Adrenal gland (tissue), 12 donors: ENCODE data around the gene PTPA. TPM values are rescaled to one million over a fixed set of nuclear protein-coding genes. Genes with fewer than 3 reads are reported as not detected.

Source experiments
- DNase-seq, 7 donors: peaks; one replicate each; pipeline ENCODE4 v3.0.0-alpha.2; 2019 to 2020
- H3K27ac ChIP-seq, 5 donors: fragments of 200-600 bp; sonication (generic) in 4 of 5; 1 replicate in 3 of 5; 2 replicates in 2 of 5; pipeline versions ENCODE4 v1.5.1 to v1.8.0; 2016 to 2020; ENCODE audit warnings: mild to moderate bottlenecking in 1 of 5
- H3K27me3 ChIP-seq: fragments of 200-600 bp; 2 replicates; pipeline ENCODE4 v1.8.0; 2021
- H3K36me3 ChIP-seq, 2 donors: fragments of 200-600 bp; replicated peaks in 1 of 2; 1 replicate in 1 of 2; 2 replicates in 1 of 2; pipeline versions ENCODE4 v1.5.1 to v1.8.0; 2018 to 2022
- H3K4me1 ChIP-seq, 2 donors: fragments of 200-600 bp; replicated peaks in 1 of 2; 1 replicate in 1 of 2; 2 replicates in 1 of 2; pipeline versions ENCODE4 v1.5.1 to v1.8.0; 2018 to 2021
- H3K4me3 ChIP-seq, 4 donors: fragments of 200-600 bp; sonication (generic) in 3 of 4; one replicate each; pipeline ENCODE4 v1.5.1; 2016 to 2018
- H3K9me3 ChIP-seq, 3 donors: fragments of 200-600 bp; sonication (generic) in 1 of 3; replicated peaks in 1 of 3; 1 replicate in 2 of 3; 2 replicates in 1 of 3; pipeline versions ENCODE4 v1.5.1 to v1.8.0; 2016 to 2021
- POLR2A ChIP-seq, 2 donors: fragments of 450-650 bp; IDR thresholded peaks; one replicate each; pipeline ENCODE4 v1.6.1; 2017; ENCODE audit warnings: antibody characterized with exemption in 2 of 2, mild to moderate bottlenecking in 2 of 2, moderate library complexity in 1 of 2
- WGBS, 4 donors: extraction: QIAGEN DNeasy Blood & Tissue Kit in 2 of 4; methylation state at CpG; one replicate each; pipeline versions ENCODE4 v1.1.5 to v1.1.7; 2013 to 2017; 5-methylcytosine and 5-hydroxymethylcytosine counted together
- intact Hi-C, 2 donors: fragments of 100-400 bp; cut with DNase I; formaldehyde crosslinking; loops; one replicate each; pipeline versions ENCODE4 v1.14.1 to v1.15.0; 2022 to 2023
- polyA plus RNA-seq, 3 donors: library from polyadenylated mRNA; stranded (reverse); fragments of 200-250 nt in 2 of 3; fragments of 350-450 nt in 1 of 3; fragmentation: Illumina TruSeq in 1 of 3; extraction: RNeasy Lipid Tissue Mini Kit (QIAGEN cat#74804) in 1 of 3; gene quantifications; one replicate each; pipeline ENCODE4 v1.2.3, GENCODE V29; 2013 to 2014
- total RNA-seq, 9 donors: library from RNA; depleted of rRNA in 4 of 9; stranded (reverse); fragments of >200 nt in 4 of 9; fragments of 120-200 nt in 1 of 9; fragmentation: NEBNext Ultra II Directional in 1 of 9; extraction: Animal tissue kit (Norgen Biotek cat#: 25700) in 1 of 9; gene quantifications; one replicate each; pipeline versions ENCODE4 v1.1.0 to v1.2.4, GENCODE V29; 2013 to 2023
- TF ChIP-seq, protein P1 (sequence below), 6 experiments: fragments of 450-650 bp in 4 of 6; fragments of 200-600 bp in 2 of 6; sonication (generic) in 1 of 6; IDR thresholded peaks; 1 replicate in 5 of 6; 2 replicates in 1 of 6; pipeline versions ENCODE4 v1.5.1 to v1.8.0; 2016 to 2021; ENCODE audit warnings: antibody characterized with exemption in 6 of 6, mild to moderate bottlenecking in 2 of 6, moderate library complexity in 1 of 6
- donor health status: healthy with polysubstance abuse.
- donor health status: Bipolar disorder and iron deficiency.
- donor health status: DM: yes; HTN: yes; CAD: no.
- donor health status: DM: no; HTN: no; CAD: no.
- donor health status: DM: no; HTN: no; CAD: no.
- donor health status: DM: yes; HTN: yes; CAD: no.

Gene PTPA
- total and polyA plus RNA-seq, 12 donors: 71.3 to 248 (median 130) TPM

- H3K4me1 ChIP-seq: no peaks in the 10 kb centered on the region
- H3K27me3 ChIP-seq: no peaks in the 10 kb centered on the region
- no peaks in the 10 kb centered on the region for H3K9me3 ChIP-seq
- H3K27ac ChIP-seq: no peak overlapping the region
- no peak overlapping the region for H3K4me3 ChIP-seq
- WGBS, 4 donors: 59 to 74% (median 72%) methylated on average over 8 to 14 of the region's 14 CpGs
- TF ChIP-seq POLR2A (IDR thresholded peaks at IDR 0.05): no peak
- TF ChIP-seq, protein P1, sequence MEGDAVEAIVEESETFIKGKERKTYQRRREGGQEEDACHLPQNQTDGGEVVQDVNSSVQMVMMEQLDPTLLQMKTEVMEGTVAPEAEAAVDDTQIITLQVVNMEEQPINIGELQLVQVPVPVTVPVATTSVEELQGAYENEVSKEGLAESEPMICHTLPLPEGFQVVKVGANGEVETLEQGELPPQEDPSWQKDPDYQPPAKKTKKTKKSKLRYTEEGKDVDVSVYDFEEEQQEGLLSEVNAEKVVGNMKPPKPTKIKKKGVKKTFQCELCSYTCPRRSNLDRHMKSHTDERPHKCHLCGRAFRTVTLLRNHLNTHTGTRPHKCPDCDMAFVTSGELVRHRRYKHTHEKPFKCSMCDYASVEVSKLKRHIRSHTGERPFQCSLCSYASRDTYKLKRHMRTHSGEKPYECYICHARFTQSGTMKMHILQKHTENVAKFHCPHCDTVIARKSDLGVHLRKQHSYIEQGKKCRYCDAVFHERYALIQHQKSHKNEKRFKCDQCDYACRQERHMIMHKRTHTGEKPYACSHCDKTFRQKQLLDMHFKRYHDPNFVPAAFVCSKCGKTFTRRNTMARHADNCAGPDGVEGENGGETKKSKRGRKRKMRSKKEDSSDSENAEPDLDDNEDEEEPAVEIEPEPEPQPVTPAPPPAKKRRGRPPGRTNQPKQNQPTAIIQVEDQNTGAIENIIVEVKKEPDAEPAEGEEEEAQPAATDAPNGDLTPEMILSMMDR (IDR thresholded peaks at IDR 0.05): peak in 5 of 6 experiments; percentile 13 to 46 (median 39)
- DNase-seq: peak in 4 of 7 donors; percentile 45 to 62 (median 58)
- H3K36me3 ChIP-seq: peaks cover 0 to 10% of the 10 kb centered on the region in 2 donors
- intact Hi-C loops: no loop called here
These were observed 8.2 kb upstream of the PTPA start for GRCh38 chr9:129102791-129103594.

DNA sequence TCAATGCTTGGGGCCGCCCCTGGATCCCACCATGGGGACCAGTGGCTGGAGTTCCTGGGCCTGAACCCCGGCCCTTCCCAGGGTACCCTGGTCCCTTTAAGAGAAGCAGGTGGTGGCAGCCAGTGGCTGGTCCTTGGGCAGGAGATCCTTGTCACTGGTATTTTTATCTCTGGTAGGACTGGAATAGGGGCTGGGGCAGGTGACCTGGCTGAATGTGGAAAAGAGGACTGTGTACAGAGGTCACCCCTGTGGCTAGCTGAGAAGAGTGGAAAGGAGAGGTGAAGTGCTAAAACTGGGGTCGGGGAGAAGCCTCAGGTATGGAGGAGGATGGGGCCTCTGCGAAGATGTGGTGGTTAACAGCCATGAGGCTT, 7.6 kb upstream of the PTPA start:
- no peaks in the 10 kb centered on the region for H3K9me3 ChIP-seq
- 82 to 96% (median 94%) methylated on average over 2 to 4 of the region's 4 CpGs for WGBS, 4 donors
- H3K4me1 ChIP-seq: no peaks in the 10 kb centered on the region
- TF ChIP-seq POLR2A (IDR thresholded peaks at IDR 0.05): no peak
- TF ChIP-seq, protein P1 (IDR thresholded peaks at IDR 0.05): no peak
- H3K36me3 ChIP-seq: peaks cover 0 to 11% of the 10 kb centered on the region in 2 donors
- no peak overlapping the region for H3K4me3 ChIP-seq
- no peaks in the 10 kb centered on the region for H3K27me3 ChIP-seq
- DNase-seq: no peak
- no peak overlapping the region for H3K27ac ChIP-seq
- intact Hi-C loops: no loop called here

DNA sequence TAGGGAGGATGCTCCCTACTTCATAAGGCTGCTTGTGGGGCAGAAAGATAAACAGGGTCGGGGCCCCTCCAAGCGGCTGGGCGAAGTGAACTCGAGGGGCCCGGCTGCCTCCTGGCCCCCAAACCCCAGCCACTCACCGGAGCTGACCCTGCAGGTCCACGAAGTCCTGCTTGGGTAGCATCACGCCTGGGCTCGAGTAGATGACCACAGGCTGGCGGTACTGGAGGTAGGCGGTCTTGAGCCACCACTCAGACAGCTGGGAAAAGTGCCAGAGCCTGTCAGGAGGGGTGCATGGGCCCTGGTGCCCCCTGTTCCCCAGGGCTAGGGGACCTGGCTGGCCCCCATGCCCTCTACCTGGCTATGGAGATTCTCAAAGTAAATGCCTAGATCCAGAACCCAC, 7.2 kb upstream of the PTPA start:
- H3K4me3 ChIP-seq: no peak overlapping the region
- no peaks in the 10 kb centered on the region for H3K9me3 ChIP-seq
- 88 to 98% (median 91%) methylated on average over 7 to 11 of the region's 11 CpGs for WGBS, 4 donors
- intact Hi-C loops: no loop called here
- no peak overlapping the region for H3K27ac ChIP-seq
- no peaks in the 10 kb centered on the region for H3K27me3 ChIP-seq
- no peak for DNase-seq
- peaks cover 0 to 11% of the 10 kb centered on the region in 2 donors for H3K36me3 ChIP-seq
- H3K4me1 ChIP-seq: peaks cover 2 to 3% of the 10 kb centered on the region in 2 donors
- no peak for TF ChIP-seq POLR2A (IDR thresholded peaks at IDR 0.05)
- TF ChIP-seq, protein P1 (IDR thresholded peaks at IDR 0.05): no peak

DNA sequence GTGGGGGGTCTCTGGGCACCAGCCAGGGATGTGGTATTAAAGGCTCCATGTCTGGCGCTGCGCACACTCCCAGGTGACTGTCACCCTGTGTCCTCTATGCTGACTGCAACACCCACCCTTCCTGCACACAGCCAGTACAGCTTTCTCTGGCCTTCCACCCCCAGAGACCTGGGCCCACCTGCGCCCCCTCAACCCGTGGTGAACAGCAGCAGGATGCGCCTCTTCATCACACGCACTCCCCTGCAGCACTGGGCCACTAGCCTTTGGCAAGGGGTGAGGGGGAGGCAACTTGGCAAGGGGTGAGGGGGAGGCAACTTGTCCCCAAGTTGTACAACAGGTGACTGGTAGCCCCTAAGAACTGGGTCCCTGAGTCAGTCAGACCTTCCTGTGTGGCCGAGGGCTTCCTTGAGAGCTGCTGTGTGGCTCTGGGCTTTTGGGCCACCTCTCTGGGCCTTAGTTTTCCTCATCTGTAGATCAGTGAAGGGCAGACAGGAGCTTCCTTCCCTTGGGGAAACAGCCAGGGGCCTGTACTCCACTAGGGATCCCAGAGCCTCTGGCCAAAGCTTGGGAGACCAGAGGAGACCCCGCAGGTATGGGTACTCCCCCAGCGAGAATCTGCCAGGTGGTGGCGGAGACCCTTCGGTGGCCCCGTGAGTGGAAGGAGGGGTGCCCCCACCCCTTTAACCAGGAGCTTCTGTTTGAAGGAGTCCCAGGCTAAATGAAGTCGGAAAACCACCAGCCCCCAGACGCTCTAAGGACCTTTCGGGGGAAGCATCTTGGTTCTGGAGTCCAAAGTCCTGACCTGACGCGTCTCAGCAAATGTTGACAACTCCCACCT, 5.1 kb upstream of the PTPA start:
- intact Hi-C loops: no loop called here
- DNase-seq: no peak
- Histone ChIP-seq H3K9me3 (no peaks in the 10 kb centered on the region), H3K36me3 (peaks cover 0 to 11% of the 10 kb centered on the region in 2 donors), H3K27me3 (no peaks in the 10 kb centered on the region), H3K27ac (no peak overlapping the region), H3K4me3 (no peak overlapping the region), H3K4me1 (peaks cover 11 to 13% of the 10 kb centered on the region in 2 donors)
- WGBS, 4 donors: 91 to 97% (median 92%) methylated on average over 6 to 17 of the region's 17 CpGs
- no peak for TF ChIP-seq POLR2A (IDR thresholded peaks at IDR 0.05)
- TF ChIP-seq, protein P1 (IDR thresholded peaks at IDR 0.05): no peak
